ENCODE results near the gene ZBTB7C. TPM values are rescaled to one million over a fixed set of nuclear protein-coding genes. Genes with fewer than 3 reads are reported as not detected.

ZBTB7C gene
- total and polyA plus RNA-seq, 10 of the 15 experiments (the other 5 are each of a cell fraction or from before 2014, with no cell fraction given), result under 0.01 to 0.08 (median 0.01) TPM; not detected in 7

DNA sequence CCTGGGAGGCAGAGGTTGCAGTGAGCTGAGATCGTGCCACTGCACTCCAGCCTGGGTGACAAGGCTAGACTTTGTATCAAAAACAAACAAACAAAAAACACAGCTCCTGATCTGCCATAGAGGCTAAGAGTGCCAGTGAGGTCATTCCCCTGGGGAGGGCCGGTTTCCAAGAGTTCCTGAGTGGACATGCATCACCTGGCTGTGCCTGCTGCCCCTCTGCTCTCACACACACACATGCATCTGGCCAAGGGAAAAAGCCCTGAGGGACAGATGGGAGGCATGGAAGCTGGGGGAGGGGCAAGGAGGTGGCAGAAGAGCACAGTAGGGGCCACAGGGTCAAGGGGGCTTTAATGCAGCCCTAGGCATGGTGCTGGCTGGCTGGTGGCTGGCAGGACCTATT is 60.4 kb downstream of the ZBTB7C start (continued):
- TF ChIP-seq ZBTB11 (CRISPR knock-in tag; IDR thresholded peaks at IDR 0.05) (no peak), PAX5 (IDR thresholded peaks at IDR 0.05; ENCODE audit: borderline replicate concordance, low read depth, low read length) (no peak), BRCA1 (IDR thresholded peaks at IDR 0.05; ENCODE audit: low read depth, low read length) (no peak), DPF2 (IDR thresholded peaks at IDR 0.05) (no peak), ZNF592 (IDR thresholded peaks at IDR 0.05) (no peak), MYB (IDR thresholded peaks at IDR 0.05; ENCODE audit: borderline replicate concordance, low read depth, low read length) (no peak), NBN (IDR thresholded peaks at IDR 0.05) (no peak)

Data from GM12878 (cell line).